Measurements from ENCODE around the gene GPRIN3.
A peak's percentile ranks its signal among the peaks of the same experiment; 100 is the strongest.
"Not testable (repeated sequence)": the region's sequence is repeated elsewhere in the genome, so short reads cannot be mapped to it uniquely, and the experiment has no call there.

GPRIN3 gene

GRCh38 chr4:89258506-89258905 is 49.1 kb downstream of the GPRIN3 start:
- DNase-seq (ENCODE audit: low read depth in 2 of 2, low spot score in 1 of 2) = no peak

GRCh38 chr4:89257376-89257775 is 50.2 kb downstream of the GPRIN3 start:
- no peak for DNase-seq (ENCODE audit: low read depth in 2 of 2, low spot score in 1 of 2)

- DNase-seq (ENCODE audit: low read depth in 2 of 2, low spot score in 1 of 2) = no peak
Measured at GRCh38 chr4:89256203-89256800, 51.3 kb downstream of the GPRIN3 start.

- DNase-seq (ENCODE audit: low read depth in 2 of 2, low spot score in 1 of 2) = peak in 1 of 2 donors; percentile 3
Measured at GRCh38 chr4:89254847-89255246, 52.8 kb downstream of the GPRIN3 start.

GRCh38 chr4:89254347-89254746 is 53.3 kb downstream of the GPRIN3 start:
- not testable (repeated sequence) for DNase-seq (ENCODE audit: low read depth in 2 of 2, low spot score in 1 of 2)

- no peak for DNase-seq (ENCODE audit: low read depth in 2 of 2, low spot score in 1 of 2)
Measured at GRCh38 chr4:89253935-89254334, 53.7 kb downstream of the GPRIN3 start.

GRCh38 chr4:89253311-89253710 is 54.3 kb downstream of the GPRIN3 start:
- DNase-seq (ENCODE audit: low read depth in 2 of 2, low spot score in 1 of 2) = no peak

- DNase-seq (ENCODE audit: low read depth in 2 of 2, low spot score in 1 of 2) = no peak
Measured at GRCh38 chr4:89251396-89251795, 56.2 kb downstream of the GPRIN3 start.

- no peak for DNase-seq (ENCODE audit: low read depth in 2 of 2, low spot score in 1 of 2)
Measured at GRCh38 chr4:89249716-89250361, 57.8 kb downstream of the GPRIN3 start.

- DNase-seq (ENCODE audit: low read depth in 2 of 2, low spot score in 1 of 2) = no peak
Measured at GRCh38 chr4:89249313-89249712, 58.3 kb downstream of the GPRIN3 start.

- no peak for DNase-seq (ENCODE audit: low read depth in 2 of 2, low spot score in 1 of 2)
Measured at GRCh38 chr4:89248879-89249281, 58.7 kb downstream of the GPRIN3 start.

- no peak for DNase-seq (ENCODE audit: low read depth in 2 of 2, low spot score in 1 of 2)
Measured at GRCh38 chr4:89247951-89248350, 59.6 kb downstream of the GPRIN3 start.

- DNase-seq (ENCODE audit: low read depth in 2 of 2, low spot score in 1 of 2) = no peak
Measured at GRCh38 chr4:89245459-89245858, 62.1 kb downstream of the GPRIN3 start.

GRCh38 chr4:89243733-89244252 is 63.8 kb downstream of the GPRIN3 start:
- no peak for DNase-seq (ENCODE audit: low read depth in 2 of 2, low spot score in 1 of 2)

- DNase-seq (ENCODE audit: low read depth in 2 of 2, low spot score in 1 of 2) = no peak
Measured at GRCh38 chr4:89242864-89243732, 64.5 kb downstream of the GPRIN3 start.

- DNase-seq (ENCODE audit: low read depth in 2 of 2, low spot score in 1 of 2) = no peak
Measured at GRCh38 chr4:89242216-89242615, 65.4 kb downstream of the GPRIN3 start.

GRCh38 chr4:89230271-89230670 is 77.3 kb downstream of the GPRIN3 start:
- no peak for DNase-seq (ENCODE audit: low read depth in 2 of 2, low spot score in 1 of 2)

GRCh38 chr4:89226665-89227574 is 80.7 kb downstream of the GPRIN3 start:
- peak; percentile 40 to 63 for DNase-seq (ENCODE audit: low read depth in 2 of 2, low spot score in 1 of 2)

GRCh38 chr4:89222170-89222569 is 85.4 kb downstream of the GPRIN3 start:
- DNase-seq (ENCODE audit: low read depth in 2 of 2, low spot score in 1 of 2) = no peak

GRCh38 chr4:89221167-89221867 is 86.3 kb downstream of the GPRIN3 start:
- DNase-seq (ENCODE audit: low read depth in 2 of 2, low spot score in 1 of 2) = no peak

Data from stimulated activated CD8-positive, alpha-beta memory T cell treated with anti-CD3 and anti-CD28 coated beads, Interleukin-4, amount 100 ng/mL, for 1 hour (primary cell).